PC-3 (cell line): ENCODE measurements around the gene LTBP1. TPM values are rescaled to one million over a fixed set of nuclear protein-coding genes. Genes with fewer than 3 reads are reported as not detected.

Source experiments
- ATAC-seq: fragments of 200-7000 bp; cut with Tn5 transposase; 2 replicates; pipeline ENCODE4 v1.9.1; 2020; ENCODE audit warnings: mild to moderate bottlenecking, moderate library complexity
- BruUV-seq: library from RNA; stranded (reverse); fragments of 400-500 nt; replicated peaks from 2 replicates; lab custom pipeline; 2021; lab: Mats Ljungman, UMichigan
- CTCF ChIA-PET: fragments of 300-600 bp; sonication (Branson Sonifier 250); formaldehyde crosslinking; loops from one replicate; lab custom pipeline; 2022; ENCODE audit warnings: antibody characterized with exemption; lab: Charles Lee
- POLR2A ChIA-PET: fragments of 300-600 bp; sonication (Branson Sonifier 250); formaldehyde crosslinking; loops from one replicate; lab custom pipeline; 2022; ENCODE audit warnings: antibody characterized with exemption; ENCODE audit not compliant: unreplicated experiment; lab: Charles Lee
- DNase-seq: peaks from one replicate; pipeline ENCODE4 v3.0.0-alpha.2; 2015
- H2AFZ ChIP-seq: fragments of 300-600 bp; sonication (generic); 2 replicates; pipeline ENCODE4 v1.6.0; 2016; ENCODE audit warnings: antibody characterized with exemption, low read length
- H3F3A ChIP-seq: fragments of 300-600 bp; sonication (generic); one replicate; pipeline ENCODE4 v1.6.0; 2017; ENCODE audit warnings: antibody characterized with exemption, low read length, control low read depth, mild to moderate bottlenecking; ENCODE audit not compliant: unreplicated experiment
- H3K27ac ChIP-seq: fragments of 300-600 bp; sonication (generic); 2 replicates; pipeline ENCODE4 v1.5.1; 2016; ENCODE audit warnings: mild to moderate bottlenecking, low read length
- H3K27me3 ChIP-seq: fragments of 300-600 bp; sonication (generic); 2 replicates; pipeline ENCODE4 v1.6.1; 2016; ENCODE audit warnings: low read length, mixed read lengths
- H3K36me3 ChIP-seq: fragments of 300-600 bp; sonication (generic); 2 replicates; pipeline ENCODE4 v1.6.1; 2016; ENCODE audit warnings: low read depth, mixed run types, low read length, mixed read lengths
- H3K4me1 ChIP-seq: fragments of 300-600 bp; sonication (generic); 2 replicates; pipeline ENCODE4 v1.5.1; 2016; ENCODE audit warnings: low read length; ENCODE audit not compliant: insufficient read depth
- H3K4me2 ChIP-seq: fragments of 300-600 bp; sonication (generic); 2 replicates; pipeline ENCODE4 v1.6.0; 2016; ENCODE audit warnings: low read length
- H3K4me3 ChIP-seq: fragments of 300-600 bp; sonication (generic); 2 replicates; pipeline ENCODE4 v1.5.1; 2016; ENCODE audit warnings: mild to moderate bottlenecking, low read length, mixed read lengths
- H3K79me2 ChIP-seq: fragments of 300-600 bp; sonication (generic); 2 replicates; pipeline ENCODE4 v1.6.1; 2017; ENCODE audit warnings: low read length, mixed read lengths
- H3K9ac ChIP-seq: fragments of 300-600 bp; sonication (generic); 2 replicates; pipeline ENCODE4 v1.6.0; 2016; ENCODE audit warnings: mild to moderate bottlenecking, low read length
- H3K9me2 ChIP-seq: fragments of 300-600 bp; sonication (generic); replicated peaks from 2 replicates; pipeline ENCODE4 v1.6.1; 2016; ENCODE audit warnings: mixed run types, low read length, mixed read lengths
- H3K9me3 ChIP-seq: fragments of 300-600 bp; sonication (generic); 2 replicates; pipeline ENCODE4 v1.6.1; 2016; ENCODE audit warnings: low read length, mixed read lengths
- H4K20me1 ChIP-seq: fragments of 300-600 bp; sonication (generic); 2 replicates; pipeline ENCODE4 v1.6.1; 2016; ENCODE audit warnings: low read length, mixed read lengths
- EZH2 ChIP-seq: fragments of 300-600 bp; sonication (generic); IDR thresholded peaks from one replicate; pipeline ENCODE4 v1.6.1; 2017; ENCODE audit warnings: antibody characterized with exemption, mild to moderate bottlenecking, low read length; ENCODE audit not compliant: unreplicated experiment
- EZH2phosphoT487 ChIP-seq: fragments of 300-600 bp; sonication (generic); IDR thresholded peaks from 2 replicates; pipeline ENCODE4 v1.6.1; 2018; ENCODE audit warnings: mild to moderate bottlenecking, antibody characterized with exemption, low read length, borderline replicate concordance
- intact Hi-C: fragments of 100-400 bp; cut with micrococcal nuclease; formaldehyde crosslinking; loops from 2 replicates; pipeline ENCODE4 v1.9.0; 2023
- total RNA-seq: library from RNA; depleted of rRNA; stranded (reverse); fragments of >200 nt; gene quantifications from 2 replicates; pipeline ENCODE4 v1.2.3, GENCODE V29; 2014
- TF ChIP-seq, protein P1 (sequence below): fragments of 300-600 bp; sonication (generic); conservative IDR thresholded peaks from 2 replicates; pipeline ENCODE4 v1.5.1; 2017; ENCODE audit warnings: antibody characterized with exemption, low read depth, mild to moderate bottlenecking, low read length

LTBP1 gene
- total RNA-seq, 1 experiment from 2014 or later = 45.9 TPM

DNA sequence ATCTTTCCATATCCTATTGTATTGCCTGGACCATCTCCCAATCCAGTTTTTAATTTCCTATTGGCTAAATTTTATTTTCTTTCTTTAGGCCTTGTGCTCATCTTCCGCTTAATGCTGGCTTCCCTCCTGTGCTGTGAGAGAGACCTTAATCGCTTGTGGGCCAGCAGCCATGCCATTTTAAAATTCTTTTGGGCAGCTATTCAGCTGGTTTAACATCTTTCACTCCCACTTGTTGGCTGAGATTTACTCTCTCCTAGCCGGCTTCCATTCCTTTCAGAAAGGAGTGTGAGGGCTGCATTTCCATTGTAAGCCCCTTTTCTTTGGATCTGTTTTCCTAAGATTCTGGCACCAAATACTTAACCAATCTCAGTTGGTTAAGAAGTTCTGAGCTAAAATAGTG is 388.8 kb downstream of the LTBP1 start:
- H3K27me3 ChIP-seq = no peaks in the 10 kb centered on the region
- ATAC-seq (no peak), DNase-seq (no peak)
- no peaks in the 10 kb centered on the region for H3K36me3 ChIP-seq
- ChIA-PET CTCF (no interaction called here), POLR2A (no interaction called here)
- no peak for TF ChIP-seq EZH2phosphoT487
- TF ChIP-seq EZH2 = no peak
- TF ChIP-seq, protein P1, sequence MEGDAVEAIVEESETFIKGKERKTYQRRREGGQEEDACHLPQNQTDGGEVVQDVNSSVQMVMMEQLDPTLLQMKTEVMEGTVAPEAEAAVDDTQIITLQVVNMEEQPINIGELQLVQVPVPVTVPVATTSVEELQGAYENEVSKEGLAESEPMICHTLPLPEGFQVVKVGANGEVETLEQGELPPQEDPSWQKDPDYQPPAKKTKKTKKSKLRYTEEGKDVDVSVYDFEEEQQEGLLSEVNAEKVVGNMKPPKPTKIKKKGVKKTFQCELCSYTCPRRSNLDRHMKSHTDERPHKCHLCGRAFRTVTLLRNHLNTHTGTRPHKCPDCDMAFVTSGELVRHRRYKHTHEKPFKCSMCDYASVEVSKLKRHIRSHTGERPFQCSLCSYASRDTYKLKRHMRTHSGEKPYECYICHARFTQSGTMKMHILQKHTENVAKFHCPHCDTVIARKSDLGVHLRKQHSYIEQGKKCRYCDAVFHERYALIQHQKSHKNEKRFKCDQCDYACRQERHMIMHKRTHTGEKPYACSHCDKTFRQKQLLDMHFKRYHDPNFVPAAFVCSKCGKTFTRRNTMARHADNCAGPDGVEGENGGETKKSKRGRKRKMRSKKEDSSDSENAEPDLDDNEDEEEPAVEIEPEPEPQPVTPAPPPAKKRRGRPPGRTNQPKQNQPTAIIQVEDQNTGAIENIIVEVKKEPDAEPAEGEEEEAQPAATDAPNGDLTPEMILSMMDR = no peak
- H3K4me1 ChIP-seq = no peaks in the 10 kb centered on the region
- no peak overlapping the region for H2AFZ ChIP-seq
- intact Hi-C loops = no loop called here
- H3K4me2 ChIP-seq = no peak overlapping the region
- no peaks in the 10 kb centered on the region for H3K79me2 ChIP-seq
- H3K4me3 ChIP-seq = no peak overlapping the region
- no TSS peak for BruUV-seq
- H3K27ac ChIP-seq = no peak overlapping the region
- H3K9me3 ChIP-seq = no peaks in the 10 kb centered on the region
- H3K9ac ChIP-seq = no peak overlapping the region
- no peaks in the 10 kb centered on the region for H3F3A ChIP-seq
- no peaks in the 10 kb centered on the region for H4K20me1 ChIP-seq
- no peaks in the 10 kb centered on the region for H3K9me2 ChIP-seq

DNA sequence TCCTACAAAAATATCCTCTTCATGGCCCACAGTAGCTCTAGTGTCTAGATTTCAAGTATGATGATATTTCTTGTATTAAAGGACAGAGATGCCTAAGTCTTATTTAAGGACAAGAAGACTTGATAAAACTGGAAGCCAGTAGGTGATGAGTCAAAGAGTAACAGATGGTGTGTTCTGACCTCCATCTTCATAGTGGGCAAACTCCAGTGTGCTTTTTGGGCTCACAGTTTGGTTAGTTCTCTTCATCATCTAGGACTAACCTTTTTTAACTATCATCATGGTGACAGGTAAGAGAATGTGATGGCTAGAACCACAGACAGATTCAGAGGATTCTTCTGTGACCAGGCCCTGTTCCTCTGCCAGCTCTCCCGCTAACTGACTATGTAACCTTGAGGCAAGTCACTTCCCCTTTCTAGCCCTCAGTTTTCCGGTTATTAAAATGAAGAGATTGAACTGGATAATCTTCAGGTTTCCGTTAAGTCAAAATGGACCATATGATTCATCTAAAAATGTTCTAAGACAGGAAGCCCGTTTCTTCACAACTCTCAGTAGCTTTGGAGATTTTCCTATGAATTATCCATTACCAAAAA is 389.4 kb downstream of the LTBP1 start:
- no peak for TF ChIP-seq EZH2phosphoT487
- H3K9me3 ChIP-seq = no peaks in the 10 kb centered on the region
- DNase-seq (no peak), ATAC-seq (no peak)
- intact Hi-C loops = no loop called here
- no peaks in the 10 kb centered on the region for H3K4me1 ChIP-seq
- no peak overlapping the region for H3K4me3 ChIP-seq
- H3K27ac ChIP-seq = no peak overlapping the region
- no peak overlapping the region for H3K4me2 ChIP-seq
- H3K9me2 ChIP-seq = no peaks in the 10 kb centered on the region
- H3K9ac ChIP-seq = no peak overlapping the region
- H3K79me2 ChIP-seq = no peaks in the 10 kb centered on the region
- H3K36me3 ChIP-seq = no peaks in the 10 kb centered on the region
- ChIA-PET POLR2A (no interaction called here), CTCF (no interaction called here)
- BruUV-seq = no TSS peak
- no peaks in the 10 kb centered on the region for H4K20me1 ChIP-seq
- no peaks in the 10 kb centered on the region for H3F3A ChIP-seq
- H3K27me3 ChIP-seq = no peaks in the 10 kb centered on the region
- no peak overlapping the region for H2AFZ ChIP-seq

DNA sequence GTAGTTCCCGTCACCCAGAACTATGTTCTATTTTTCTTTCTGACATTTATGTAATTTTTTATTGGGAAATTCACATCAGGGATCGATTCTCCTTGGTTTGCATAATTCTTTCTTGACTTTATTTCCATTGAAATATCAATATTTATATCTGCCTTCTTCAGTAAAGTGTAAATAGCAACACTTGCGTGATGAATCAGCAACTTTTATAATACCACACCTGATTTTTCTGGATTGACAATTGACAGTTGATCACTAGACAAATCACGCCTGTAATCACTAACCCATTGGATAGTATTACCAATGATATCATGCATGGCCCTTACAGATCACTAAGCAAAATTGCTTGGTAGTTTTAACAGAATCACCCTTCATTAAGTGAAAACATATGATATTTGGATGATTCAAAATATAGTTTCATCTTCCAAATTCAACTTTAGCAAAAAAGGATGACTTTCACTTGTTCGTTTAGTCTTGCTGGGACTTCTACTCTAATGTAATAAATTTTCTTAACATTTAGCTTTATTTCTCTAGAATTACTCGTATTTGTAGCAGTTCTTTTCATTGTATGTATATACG is 390.7 kb downstream of the LTBP1 start:
- ATAC-seq = no peak
- H2AFZ ChIP-seq = no peak overlapping the region
- DNase-seq = no peak
- H3K27me3 ChIP-seq = no peaks in the 10 kb centered on the region
- H3K27ac ChIP-seq = no peak overlapping the region
- H3K4me3 ChIP-seq = no peak overlapping the region
- H3K36me3 ChIP-seq = no peaks in the 10 kb centered on the region
- ChIA-PET CTCF (interaction anchor here (0.6 kb wide), 1 partner anchor 104 kb away, joined by 3 read pairs; no protein-coding TSS in a partner anchor), POLR2A (interaction anchor here (0.6 kb wide), 1 partner anchor 25 kb away, joined by 6 read pairs; no protein-coding TSS in a partner anchor)
- H3K9me2 ChIP-seq = no peaks in the 10 kb centered on the region
- no TSS peak for BruUV-seq
- no peaks in the 10 kb centered on the region for H3K4me1 ChIP-seq
- intact Hi-C loops = no loop called here
- H3F3A ChIP-seq = no peaks in the 10 kb centered on the region
- no peaks in the 10 kb centered on the region for H3K79me2 ChIP-seq
- H3K9ac ChIP-seq = no peak overlapping the region
- TF ChIP-seq, protein P1 = no peak
- TF ChIP-seq EZH2phosphoT487 (no peak), EZH2 (no peak)
- no peak overlapping the region for H3K4me2 ChIP-seq
- no peaks in the 10 kb centered on the region for H4K20me1 ChIP-seq
- H3K9me3 ChIP-seq = no peaks in the 10 kb centered on the region
